ENCODE results near the gene DGKD.

- TF ChIP-seq CTCF (conservative IDR thresholded peaks at IDR 0.05 in 1 of 2, IDR thresholded peaks at IDR 0.05 in 1 of 2; ENCODE audit: low read depth in 1 of 2, low read length in 2 of 2) (no peak), EZH2 (IDR thresholded peaks at IDR 0.05; ENCODE audit: low read length, missing control alignments) (no peak)
Measured at GRCh38 chr2:233387225-233387624, 32.9 kb downstream of the DGKD start.

Measured in fibroblast of lung (primary cell).